ENCODE data around the gene STK33. TPM values are rescaled to one million over a fixed set of nuclear protein-coding genes. Genes with fewer than 3 reads are reported as not detected.

Gene STK33
- total RNA-seq, 1 experiment from 2014 or later, result 19.5 TPM

GRCh38 chr11:8544807-8545206 is 49.2 kb downstream of the STK33 start:
- Histone ChIP-seq H3K18ac (ENCODE audit: insufficient read length, low read depth, low read length) (no peak overlapping the region), H2AK5ac (ENCODE audit: insufficient read length, low read length) (no peak overlapping the region), H3K9me3 (ENCODE audit: control insufficient read depth, low read depth, low read length) (no peaks in the 10 kb centered on the region), H2BK120ac (ENCODE audit: low read depth, low read length, poor library complexity, severe bottlenecking) (no peak overlapping the region), H2BK12ac (ENCODE audit: insufficient read length, low read depth, low read length) (no peak overlapping the region), H2BK15ac (ENCODE audit: low read depth, low read length) (no peak overlapping the region), H3K9ac (ENCODE audit: extremely low read depth, insufficient read length, low read length) (no peak overlapping the region), H3K23ac (ENCODE audit: insufficient read length, low read depth, low read length) (no peak overlapping the region), H3T11ph (ENCODE audit: low read length) (no peak overlapping the region), H4K20me1 (ENCODE audit: control insufficient read depth, insufficient read depth, insufficient read length) (no peaks in the 10 kb centered on the region), H2BK20ac (ENCODE audit: low read depth, low read length, poor library complexity, severe bottlenecking) (no peak overlapping the region), H4K91ac (ENCODE audit: insufficient read length, low read depth, low read length) (no peak overlapping the region), H3K79me2 (ENCODE audit: insufficient read depth, low read length) (no peaks in the 10 kb centered on the region), H3K23me2 (ENCODE audit: insufficient read length, low read depth, low read length, poor library complexity, severe bottlenecking) (no peaks in the 10 kb centered on the region), H4K5ac (ENCODE audit: insufficient read length, low read depth, low read length) (no peak overlapping the region), H3K27me3 (ENCODE audit: insufficient read depth, low read length) (no peaks in the 10 kb centered on the region), H2BK5ac (ENCODE audit: insufficient read length, low read length) (no peak overlapping the region), H3K14ac (ENCODE audit: insufficient read depth, low read length) (no peak overlapping the region), H3K27ac (ENCODE audit: insufficient read length, low read depth, low read length) (no peak overlapping the region), H3K79me1 (ENCODE audit: insufficient read depth, low read depth, low read length, poor library complexity, severe bottlenecking) (no peaks in the 10 kb centered on the region), H4K8ac (replicated peaks; ENCODE audit: insufficient read length, low read depth, low read length) (no peak overlapping the region), H3K56ac (ENCODE audit: insufficient read length, low read depth, low read length) (no peak overlapping the region), H3K4ac (ENCODE audit: low read depth, low read length) (no peak overlapping the region), H3K4me2 (ENCODE audit: insufficient read depth, insufficient read length, low read length) (no peak overlapping the region), H3K4me1 (ENCODE audit: insufficient read depth, low read length) (no peaks in the 10 kb centered on the region), H2AFZ (ENCODE audit: low read length) (no peak overlapping the region)
- no peak for DNase-seq
- no CpG with 5 or more reads among the region's 1 CpG for WGBS (ENCODE audit: extremely low coverage, insufficient read length, low lambda C conversion rate)
- no peaks in the 10 kb centered on the region for H3K4me1 Mint-ChIP-seq
- TF ChIP-seq CTCF (conservative IDR thresholded peaks at IDR 0.05), result no peak
- peaks cover 3 to 5% of the 10 kb centered on the region in 2 experiments; a peak in 2 of 5 replicates for H3K9me3 Mint-ChIP-seq
- no peak overlapping the region for H3K27ac Mint-ChIP-seq
- H3K36me3 Mint-ChIP-seq (ENCODE audit: insufficient read depth in 1 of 3, low read depth in 3 of 3), result peaks cover 0 to 5% (median 4%) of the 10 kb centered on the region in 3 experiments; a peak in 3 of 7 replicates
- no peak overlapping the region for H3K4me3 Mint-ChIP-seq
- no peaks in the 10 kb centered on the region for H3K27me3 Mint-ChIP-seq (ENCODE audit: low read depth)

Data from H9 (cell line).